ENCODE measurements around the gene RBSN. TPM values are rescaled to one million over a fixed set of nuclear protein-coding genes. Genes with fewer than 3 reads are reported as not detected.
"Not testable (repeated sequence)": the region's sequence is repeated elsewhere in the genome, so short reads cannot be mapped to it uniquely, and the experiment has no call there.

RBSN gene
- 10 to 100 TPM; 45.0 to 56.1 (median 52.0) TPM for total RNA-seq

DNA sequence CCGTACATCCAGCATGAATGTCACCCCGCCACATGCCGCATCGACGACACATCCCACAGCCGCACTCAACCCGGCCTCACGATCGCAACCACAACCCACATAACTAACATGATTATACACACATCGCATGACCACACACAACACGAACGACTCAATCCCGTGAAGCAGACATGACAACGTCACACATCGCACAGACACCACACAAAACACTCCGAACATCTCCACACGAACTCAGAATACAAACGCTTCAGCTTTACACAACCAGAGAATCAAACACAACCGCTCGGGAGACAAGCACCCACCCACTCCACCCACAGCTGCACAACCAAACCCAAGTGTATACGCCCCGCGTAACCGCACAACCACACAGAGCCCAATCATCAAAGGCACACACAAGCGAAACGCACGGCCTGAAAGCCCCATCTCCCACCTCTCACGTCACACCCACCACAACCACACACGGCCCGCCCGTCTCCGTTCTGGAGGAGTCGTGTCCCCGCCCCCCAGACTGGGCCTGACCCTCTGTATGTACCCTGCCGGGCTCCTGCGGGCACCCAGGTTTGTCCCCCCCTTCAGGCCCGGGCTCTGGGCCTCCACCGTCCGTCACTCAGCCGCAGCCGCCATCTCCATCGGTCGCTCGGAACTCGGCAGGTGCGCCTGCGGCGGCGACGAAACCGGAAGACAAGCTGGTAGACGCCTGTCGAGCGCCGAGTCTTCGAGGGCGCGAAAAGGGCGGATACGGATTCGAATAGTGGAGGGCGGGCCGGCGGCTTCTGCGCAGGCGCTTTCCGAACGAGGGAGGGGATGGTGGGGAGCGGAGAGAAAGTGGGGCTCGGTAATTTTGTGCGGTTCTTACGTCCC, at the start of gene RBSN:
RBSN (minus strand) TSS at position 646 of the 861 bp plus-strand sequence. CDS start 3,028 bp downstream, outside the sequence.
- H3K27me3 ChIP-seq: no peaks in the 10 kb centered on the region
- 0% methylated on average over 52 to 60 of the region's 72 CpGs for WGBS, 2 donors
- H3K4me1 ChIP-seq: peaks cover 27 to 40% of the 10 kb centered on the region in 2 donors
- H3K27ac ChIP-seq: peak within 1 kb of the TSS; percentile 39 to 84 (median 71)
- intact Hi-C loops (cut with DNase I): no loop called here
- no peaks in the 10 kb centered on the region for H3K9me3 ChIP-seq
- peaks cover 7 to 10% of the 10 kb centered on the region in 2 donors for H3K36me3 ChIP-seq
- TF ChIP-seq, protein P1, sequence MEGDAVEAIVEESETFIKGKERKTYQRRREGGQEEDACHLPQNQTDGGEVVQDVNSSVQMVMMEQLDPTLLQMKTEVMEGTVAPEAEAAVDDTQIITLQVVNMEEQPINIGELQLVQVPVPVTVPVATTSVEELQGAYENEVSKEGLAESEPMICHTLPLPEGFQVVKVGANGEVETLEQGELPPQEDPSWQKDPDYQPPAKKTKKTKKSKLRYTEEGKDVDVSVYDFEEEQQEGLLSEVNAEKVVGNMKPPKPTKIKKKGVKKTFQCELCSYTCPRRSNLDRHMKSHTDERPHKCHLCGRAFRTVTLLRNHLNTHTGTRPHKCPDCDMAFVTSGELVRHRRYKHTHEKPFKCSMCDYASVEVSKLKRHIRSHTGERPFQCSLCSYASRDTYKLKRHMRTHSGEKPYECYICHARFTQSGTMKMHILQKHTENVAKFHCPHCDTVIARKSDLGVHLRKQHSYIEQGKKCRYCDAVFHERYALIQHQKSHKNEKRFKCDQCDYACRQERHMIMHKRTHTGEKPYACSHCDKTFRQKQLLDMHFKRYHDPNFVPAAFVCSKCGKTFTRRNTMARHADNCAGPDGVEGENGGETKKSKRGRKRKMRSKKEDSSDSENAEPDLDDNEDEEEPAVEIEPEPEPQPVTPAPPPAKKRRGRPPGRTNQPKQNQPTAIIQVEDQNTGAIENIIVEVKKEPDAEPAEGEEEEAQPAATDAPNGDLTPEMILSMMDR (IDR thresholded peaks at IDR 0.05): peak in 1 of 6 experiments; percentile 11
- TF ChIP-seq POLR2A (IDR thresholded peaks at IDR 0.05): peak in 1 of 2 donors; percentile 83
- DNase-seq: peak; percentile 94 to 96
- peak within 1 kb of the TSS; percentile 42 to 87 (median 79) for H3K4me3 ChIP-seq (replicated peaks in 1 of 3)

DNA sequence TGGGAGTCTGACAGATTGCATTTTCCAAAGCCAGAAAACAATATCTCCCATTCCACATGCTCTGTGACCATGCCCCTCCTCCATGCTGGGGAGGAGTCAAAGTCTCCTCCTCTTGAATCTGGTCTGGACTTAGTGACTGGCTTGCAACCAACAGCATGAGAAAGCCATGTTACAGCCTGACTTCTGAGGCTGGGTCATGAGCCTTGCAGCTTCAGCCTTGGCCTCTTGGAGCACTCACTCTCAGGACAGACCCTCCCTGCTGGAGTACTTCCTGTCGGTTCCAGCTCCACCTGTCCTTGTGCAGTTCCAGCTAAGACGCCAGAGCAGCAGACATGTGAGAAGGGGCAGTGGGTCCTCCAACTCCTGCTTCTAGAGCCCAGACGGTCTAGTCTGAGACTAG, 49.7 kb upstream of the RBSN start:
- intact Hi-C loops (cut with DNase I): no loop called here
- Histone ChIP-seq H3K4me3 (replicated peaks in 1 of 3) (no peak overlapping the region), H3K27ac (no peak overlapping the region), H3K9me3 (no peaks in the 10 kb centered on the region), H3K27me3 (no peaks in the 10 kb centered on the region), H3K36me3 (no peaks in the 10 kb centered on the region), H3K4me1 (no peaks in the 10 kb centered on the region)
- no peak for TF ChIP-seq POLR2A (IDR thresholded peaks at IDR 0.05)
- TF ChIP-seq, protein P1 (IDR thresholded peaks at IDR 0.05): no peak
- WGBS, 2 donors: 29 to 43% methylated on average over 3 of the region's 3 CpGs
- DNase-seq: peak; percentile 10

GRCh38 chr3:15136885-15137284, 37.9 kb upstream of the RBSN start:
- H3K36me3 ChIP-seq; DNase-seq; H3K27ac ChIP-seq; H3K27me3 ChIP-seq; intact Hi-C loops (cut with DNase I); H3K9me3 ChIP-seq; H3K4me1 ChIP-seq; H3K4me3 ChIP-seq (replicated peaks in 1 of 3): not testable (repeated sequence)
- WGBS, 2 donors: 56 to 64% methylated on average over 4 of the region's 4 CpGs

GRCh38 chr3:15134968-15135367, 36.0 kb upstream of the RBSN start:
- H3K27me3 ChIP-seq; intact Hi-C loops (cut with DNase I); H3K4me3 ChIP-seq (replicated peaks in 1 of 3); DNase-seq; H3K36me3 ChIP-seq; H3K4me1 ChIP-seq; H3K9me3 ChIP-seq; H3K27ac ChIP-seq: not testable (repeated sequence)
- WGBS, 2 donors: 92% methylated on average over 2 of the region's 2 CpGs

- WGBS, 2 donors: 52 to 54% methylated on average over 1 to 3 of the region's 4 CpGs
- H3K27me3 ChIP-seq; H3K9me3 ChIP-seq; H3K27ac ChIP-seq; H3K4me1 ChIP-seq; H3K4me3 ChIP-seq (replicated peaks in 1 of 3); H3K36me3 ChIP-seq; DNase-seq; intact Hi-C loops (cut with DNase I): not testable (repeated sequence)
Observed at GRCh38 chr3:15128403-15128802, 29.5 kb upstream of the RBSN start.

DNA sequence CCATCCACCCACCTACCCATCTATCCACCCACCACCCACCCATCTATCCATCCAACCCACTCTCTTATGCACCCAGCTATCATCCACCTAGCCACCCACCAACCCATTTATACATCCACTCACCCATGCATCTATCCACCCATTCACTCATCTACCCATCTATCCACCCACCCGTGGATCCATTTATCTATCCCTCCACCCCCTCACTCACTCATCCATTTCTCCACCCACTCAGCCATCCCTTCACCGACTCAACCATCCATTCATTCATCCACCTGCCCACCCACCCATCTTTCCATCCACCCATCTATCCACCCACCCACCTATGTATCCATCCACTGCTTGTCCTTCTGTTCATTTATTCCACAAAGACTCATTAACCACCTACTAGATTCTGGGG, 28.0 kb upstream of the RBSN start:
- 84 to 89% methylated on average over 2 of the region's 2 CpGs for WGBS, 2 donors
- H3K4me3 ChIP-seq (replicated peaks in 1 of 3); H3K9me3 ChIP-seq; intact Hi-C loops (cut with DNase I); H3K4me1 ChIP-seq; H3K27me3 ChIP-seq; DNase-seq; H3K27ac ChIP-seq; H3K36me3 ChIP-seq: not testable (repeated sequence)

- DNase-seq: no peak
Observed at GRCh38 chr3:15122398-15122797, 23.4 kb upstream of the RBSN start.

More at GRCh38 chr3:15122398-15122797, 23.4 kb upstream of the RBSN start:
- no peaks in the 10 kb centered on the region for H3K36me3 ChIP-seq
- no peaks in the 10 kb centered on the region for H3K27me3 ChIP-seq
- H3K9me3 ChIP-seq: no peaks in the 10 kb centered on the region
- intact Hi-C loops (cut with DNase I): no loop called here
- H3K4me1 ChIP-seq: peaks cover 5 to 10% of the 10 kb centered on the region in 2 donors
- WGBS, 2 donors: 96 to 98% methylated on average over 4 of the region's 4 CpGs
- no peak overlapping the region for H3K27ac ChIP-seq
- TF ChIP-seq, protein P1 (IDR thresholded peaks at IDR 0.05): no peak
- H3K4me3 ChIP-seq (replicated peaks in 1 of 3): no peak overlapping the region
